Adrenal gland (tissue), 5 donors: ENCODE data around the gene PXDN.

Experiments used
- CTCF ChIP-seq, 6 experiments: fragments of 450-650 bp in 4 of 6; fragments of 200-600 bp in 2 of 6; sonication (generic) in 1 of 6; IDR thresholded peaks; 1 replicate in 5 of 6; 2 replicates in 1 of 6; pipeline versions ENCODE4 v1.5.1 to v1.8.0; 2016 to 2021; ENCODE audit warnings: antibody characterized with exemption in 6 of 6, mild to moderate bottlenecking in 2 of 6, moderate library complexity in 1 of 6
- POLR2A ChIP-seq, 2 donors: fragments of 450-650 bp; IDR thresholded peaks; one replicate each; pipeline ENCODE4 v1.6.1; 2017; ENCODE audit warnings: antibody characterized with exemption in 2 of 2, mild to moderate bottlenecking in 2 of 2, moderate library complexity in 1 of 2
- donor health status: DM: no; HTN: no; CAD: no.

- TF ChIP-seq CTCF (IDR thresholded peaks at IDR 0.05) = no peak
- no peak for TF ChIP-seq POLR2A (IDR thresholded peaks at IDR 0.05)
These were observed 125.9 kb downstream of the PXDN start for GRCh38 chr2:1618191-1618961.
